H1 (cell line): Measurements from ENCODE around the gene CDHR2.

Experiments used
- CHD1 ChIP-seq: IDR thresholded peaks from 2 replicates; pipeline ENCODE4 v1.6.1; 2012; ENCODE audit warnings: low read depth, low read length, improper control_type of control experiment
- CHD2 ChIP-seq: IDR thresholded peaks from 2 replicates; pipeline ENCODE4 v1.6.1; 2012; ENCODE audit warnings: low read length, improper control_type of control experiment
- GABPA ChIP-seq: IDR thresholded peaks from 2 replicates; pipeline ENCODE4 v1.6.1; 2011; ENCODE audit warnings: mild to moderate bottlenecking, low read length, moderate library complexity, borderline replicate concordance; ENCODE audit not compliant: insufficient read depth
- POLR2A ChIP-seq, 2 experiments: IDR thresholded peaks; 1 replicate in 1 of 2; 2 replicates in 1 of 2; pipeline ENCODE4 v1.6.1; 2011; ENCODE audit warnings: low read depth in 2 of 2, low read length in 2 of 2, mild to moderate bottlenecking in 2 of 2; ENCODE audit errors: control extremely low read depth in 1 of 2

DNA sequence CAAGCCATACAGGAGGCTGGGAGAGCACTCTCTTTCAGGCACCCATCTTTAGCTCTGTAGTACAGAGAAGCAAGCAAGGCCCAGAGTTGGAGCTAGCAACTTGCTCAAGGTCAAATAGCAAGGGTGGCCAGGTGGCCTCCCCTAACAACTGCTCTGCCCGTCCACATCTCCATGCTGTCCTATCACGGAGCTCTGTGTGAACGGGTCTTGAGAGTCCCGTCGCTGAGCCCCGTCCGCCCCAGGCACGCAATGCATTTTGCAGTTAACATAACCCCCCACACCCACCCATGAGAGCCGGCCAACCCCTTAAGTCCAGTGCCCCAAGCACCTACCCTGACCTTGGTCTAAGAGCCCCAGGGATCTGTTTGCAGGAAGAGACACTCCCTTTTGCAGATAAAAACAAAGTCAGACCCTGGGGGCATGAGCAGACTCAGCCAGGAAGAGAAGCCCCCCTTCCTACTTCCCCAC is 13.4 kb upstream of the CDHR2 start:
- TF ChIP-seq GABPA (no peak), CHD2 (no peak), CHD1 (no peak), POLR2A (IDR thresholded peaks at IDR 0.05; ENCODE audit: control extremely low read depth in 1 of 2, low read depth in 2 of 2, low read length in 2 of 2) (peak in 1 of 2 experiments; percentile 46; a peak in 1 of 3 replicates)
